Neural progenitor cell (in vitro differentiated cells): ENCODE data around the gene GRIPAP1.

Source experiments
- CTCF ChIP-seq: fragments of 200-600 bp; sonication (generic); IDR thresholded peaks from 2 replicates; pipeline ENCODE4 v1.5.1; 2017; ENCODE audit warnings: antibody characterized with exemption, mild to moderate bottlenecking
- EZH2 ChIP-seq: fragments of 200-600 bp; sonication (generic); IDR thresholded peaks from 2 replicates; pipeline ENCODE4 v1.6.1; 2017; ENCODE audit warnings: antibody characterized with exemption, mild to moderate bottlenecking, moderate library complexity
- EZH2phosphoT487 ChIP-seq: fragments of 200-600 bp; sonication (generic); IDR thresholded peaks from 2 replicates; pipeline ENCODE4 v1.6.1; 2017; ENCODE audit warnings: antibody characterized with exemption

- TF ChIP-seq CTCF (no peak), EZH2 (no peak), EZH2phosphoT487 (no peak)
These were observed 17.0 kb upstream of the GRIPAP1 start for GRCh38 chrX:49019050-49019449.
